Measurements from ENCODE around the gene FHIT. TPM values are rescaled to one million over a fixed set of nuclear protein-coding genes. Genes with fewer than 3 reads are reported as not detected.

The FHIT gene
- total RNA-seq, 4 donors from 2014 or later = 0.72 to 5.2 (median 2.1) TPM

DNA sequence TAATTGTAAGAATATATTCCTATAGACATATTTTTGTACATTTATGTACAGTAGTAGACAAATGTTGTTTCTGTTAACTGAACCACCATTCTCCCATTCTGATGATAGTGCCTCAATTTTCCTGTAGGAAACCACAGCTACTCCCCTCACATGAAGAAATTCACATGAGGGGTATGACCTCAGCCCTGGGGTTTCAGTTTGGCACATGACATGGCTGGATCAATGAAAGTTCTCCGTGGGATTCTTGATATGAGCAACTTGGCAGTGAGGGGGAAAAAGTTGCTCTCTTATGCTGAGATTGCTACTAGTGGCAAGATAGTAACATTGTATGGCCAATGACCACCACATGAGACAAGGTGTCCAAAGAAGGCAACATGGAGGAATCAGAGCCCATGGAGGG is 1111.1 kb downstream of the FHIT start:
- no peak for ATAC-seq
- Histone ChIP-seq H3K27ac (no peak overlapping the region), H3K4me3 (no peak overlapping the region), H3K36me3 (no peaks in the 10 kb centered on the region), H3K4me1 (no peaks in the 10 kb centered on the region), H3K9me3 (no peaks in the 10 kb centered on the region), H3K27me3 (no peaks in the 10 kb centered on the region)
- no peak for TF ChIP-seq POLR2A (IDR thresholded peaks at IDR 0.05)
- TF ChIP-seq, protein P1, sequence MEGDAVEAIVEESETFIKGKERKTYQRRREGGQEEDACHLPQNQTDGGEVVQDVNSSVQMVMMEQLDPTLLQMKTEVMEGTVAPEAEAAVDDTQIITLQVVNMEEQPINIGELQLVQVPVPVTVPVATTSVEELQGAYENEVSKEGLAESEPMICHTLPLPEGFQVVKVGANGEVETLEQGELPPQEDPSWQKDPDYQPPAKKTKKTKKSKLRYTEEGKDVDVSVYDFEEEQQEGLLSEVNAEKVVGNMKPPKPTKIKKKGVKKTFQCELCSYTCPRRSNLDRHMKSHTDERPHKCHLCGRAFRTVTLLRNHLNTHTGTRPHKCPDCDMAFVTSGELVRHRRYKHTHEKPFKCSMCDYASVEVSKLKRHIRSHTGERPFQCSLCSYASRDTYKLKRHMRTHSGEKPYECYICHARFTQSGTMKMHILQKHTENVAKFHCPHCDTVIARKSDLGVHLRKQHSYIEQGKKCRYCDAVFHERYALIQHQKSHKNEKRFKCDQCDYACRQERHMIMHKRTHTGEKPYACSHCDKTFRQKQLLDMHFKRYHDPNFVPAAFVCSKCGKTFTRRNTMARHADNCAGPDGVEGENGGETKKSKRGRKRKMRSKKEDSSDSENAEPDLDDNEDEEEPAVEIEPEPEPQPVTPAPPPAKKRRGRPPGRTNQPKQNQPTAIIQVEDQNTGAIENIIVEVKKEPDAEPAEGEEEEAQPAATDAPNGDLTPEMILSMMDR (IDR thresholded peaks at IDR 0.05 in 4 of 5, conservative IDR thresholded peaks at IDR 0.05 in 1 of 5) = no peak
- in situ Hi-C loops (cut with MboI; ENCODE audit: low sequenced_read_pairs in 4 of 4) = no loop called here
- intact Hi-C loops (cut with DNase I; ENCODE audit: low total_unique reads) = no loop called here
- no peak for DNase-seq

DNA sequence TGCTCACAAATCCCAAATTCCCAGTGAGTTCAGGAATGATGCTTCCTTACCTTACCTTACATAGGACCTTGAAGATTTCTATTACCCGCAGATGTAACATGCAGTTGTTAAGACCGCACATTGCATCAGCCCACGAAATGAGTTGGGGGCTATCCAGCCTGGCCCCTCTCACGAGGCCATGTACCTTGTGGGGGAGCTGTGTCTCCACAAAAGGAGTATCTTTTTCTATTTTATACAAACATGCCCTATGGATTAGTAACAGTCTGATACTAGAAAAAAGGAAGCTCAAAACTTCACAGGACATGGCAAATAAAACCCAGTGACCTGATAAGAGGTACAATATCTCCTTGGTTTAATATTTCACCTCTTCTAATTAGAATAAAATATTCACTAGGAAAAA is 1114.7 kb downstream of the FHIT start:
- TF ChIP-seq, protein P1 (IDR thresholded peaks at IDR 0.05 in 4 of 5, conservative IDR thresholded peaks at IDR 0.05 in 1 of 5) = no peak
- no peak for TF ChIP-seq POLR2A (IDR thresholded peaks at IDR 0.05)
- in situ Hi-C loops (cut with MboI; ENCODE audit: low sequenced_read_pairs in 4 of 4) = no loop called here
- DNase-seq (no peak), ATAC-seq (no peak)
- no peaks in the 10 kb centered on the region for H3K27me3 ChIP-seq
- intact Hi-C loops (cut with DNase I; ENCODE audit: low total_unique reads) = no loop called here
- H3K4me3 ChIP-seq = no peak overlapping the region
- H3K9me3 ChIP-seq = no peaks in the 10 kb centered on the region
- H3K4me1 ChIP-seq = peaks cover 7 to 8% of the 10 kb centered on the region in 2 donors
- H3K27ac ChIP-seq = no peak overlapping the region
- no peaks in the 10 kb centered on the region for H3K36me3 ChIP-seq

DNA sequence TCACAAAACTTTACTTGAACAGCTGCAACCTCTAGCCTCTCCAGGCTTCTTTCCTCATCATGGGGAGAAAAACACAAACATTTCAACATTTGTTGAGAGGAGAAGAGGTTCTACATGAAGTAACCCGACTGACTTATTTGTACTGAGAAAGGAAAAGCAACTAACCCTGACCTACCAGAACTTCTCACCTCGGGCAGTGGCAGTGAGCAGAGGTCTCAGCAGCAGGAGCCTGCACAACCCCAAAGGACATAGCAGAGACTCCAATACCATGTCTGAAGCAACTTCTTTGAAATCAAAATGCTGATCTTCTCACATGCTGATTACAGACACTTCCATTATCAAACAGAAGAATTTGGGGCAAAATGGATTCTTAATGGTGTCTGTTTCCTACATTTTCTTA is 1115.8 kb downstream of the FHIT start:
- intact Hi-C loops (cut with DNase I; ENCODE audit: low total_unique reads) = no loop called here
- in situ Hi-C loops (cut with MboI; ENCODE audit: low sequenced_read_pairs in 4 of 4) = no loop called here

GRCh38 chr3:60133269-60134162 is 1117.7 kb downstream of the FHIT start:
- Histone ChIP-seq H3K36me3 (no peaks in the 10 kb centered on the region), H3K4me1 (peaks cover 7 to 8% of the 10 kb centered on the region in 2 donors), H3K27ac (no peak overlapping the region), H3K9me3 (no peaks in the 10 kb centered on the region), H3K27me3 (no peaks in the 10 kb centered on the region), H3K4me3 (no peak overlapping the region)
- ATAC-seq (no peak), DNase-seq (no peak)
- TF ChIP-seq, protein P1 (IDR thresholded peaks at IDR 0.05 in 4 of 5, conservative IDR thresholded peaks at IDR 0.05 in 1 of 5) = no peak
- intact Hi-C loops (cut with DNase I; ENCODE audit: low total_unique reads) (no loop called here), in situ Hi-C loops (cut with MboI; ENCODE audit: low sequenced_read_pairs in 4 of 4) (no loop called here)

More for the DNA sequence above, 1115.8 kb downstream of the FHIT start:
- H3K36me3 ChIP-seq = no peaks in the 10 kb centered on the region
- H3K4me3 ChIP-seq = no peak overlapping the region
- H3K4me1 ChIP-seq = peaks cover 7 to 8% of the 10 kb centered on the region in 2 donors
- no peaks in the 10 kb centered on the region for H3K27me3 ChIP-seq
- no peaks in the 10 kb centered on the region for H3K9me3 ChIP-seq
- ATAC-seq (no peak), DNase-seq (no peak)
- no peak overlapping the region for H3K27ac ChIP-seq
- no peak for TF ChIP-seq POLR2A (IDR thresholded peaks at IDR 0.05)
- TF ChIP-seq, protein P1 (IDR thresholded peaks at IDR 0.05 in 4 of 5, conservative IDR thresholded peaks at IDR 0.05 in 1 of 5) = no peak
